HG02981 (cell line): ENCODE results near the gene LSAMP.
A peak's percentile ranks its signal among the peaks of the same experiment; 100 is the strongest.

Source experiments
- ATAC-seq: cut with Tn5 transposase; IDR thresholded peaks from one replicate; pipeline ENCODE4 v1.9.1; 2021; ENCODE audit warnings: mild to moderate bottlenecking, moderate library complexity; ENCODE audit not compliant: unreplicated experiment

Gene LSAMP

DNA sequence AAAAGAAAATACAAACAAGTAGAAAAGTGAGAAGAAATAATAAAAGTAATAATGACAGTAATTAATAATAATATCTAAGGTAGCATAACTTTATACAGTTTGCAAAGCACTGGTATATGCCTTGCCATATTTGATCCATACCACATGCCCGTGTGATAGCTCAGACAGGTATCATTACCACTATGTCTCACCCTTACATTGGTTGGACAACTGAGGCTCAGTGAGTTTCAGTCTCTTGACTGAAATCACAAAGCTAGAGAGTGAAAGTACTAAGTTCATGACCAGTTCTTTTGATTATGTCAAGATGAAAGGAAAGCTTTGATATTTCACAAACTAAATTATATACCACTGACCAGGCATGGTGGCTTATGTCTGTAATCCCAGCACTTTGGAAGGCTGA, 413.1 kb downstream of the LSAMP start:
- no peak for ATAC-seq

DNA sequence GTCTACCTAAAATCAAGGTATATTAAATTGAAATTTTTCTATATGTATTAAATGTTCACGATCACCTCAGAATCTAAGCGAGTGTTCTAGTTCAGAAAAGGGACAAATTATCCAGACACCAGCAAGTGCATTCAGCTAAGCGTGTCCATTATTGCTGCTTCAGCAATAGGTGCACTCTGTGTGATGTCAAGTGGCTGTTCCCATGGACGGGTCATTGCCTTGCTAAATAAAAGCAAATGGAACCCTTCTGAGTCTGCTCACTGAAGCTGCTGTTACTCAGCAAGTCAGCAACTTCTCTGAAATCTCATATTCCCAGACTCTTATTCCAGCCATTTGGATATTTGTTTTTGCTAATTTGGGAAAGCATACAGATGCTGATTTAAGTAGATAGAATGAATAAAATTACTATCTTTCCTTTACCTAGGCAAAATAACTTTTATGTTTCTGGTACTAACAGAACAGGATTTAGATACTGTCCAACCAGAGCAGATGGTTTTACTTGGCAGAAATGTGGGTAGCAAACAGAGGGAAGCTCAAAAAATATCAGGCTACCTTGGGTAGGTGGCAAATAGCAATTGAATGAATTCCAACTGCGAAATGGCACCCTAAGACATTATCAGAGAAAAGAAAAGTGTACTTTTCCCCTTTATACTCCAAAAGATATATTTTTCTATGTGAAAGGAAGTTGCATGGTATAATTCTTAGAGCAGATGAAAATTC, 415.0 kb downstream of the LSAMP start:
- no peak for ATAC-seq

DNA sequence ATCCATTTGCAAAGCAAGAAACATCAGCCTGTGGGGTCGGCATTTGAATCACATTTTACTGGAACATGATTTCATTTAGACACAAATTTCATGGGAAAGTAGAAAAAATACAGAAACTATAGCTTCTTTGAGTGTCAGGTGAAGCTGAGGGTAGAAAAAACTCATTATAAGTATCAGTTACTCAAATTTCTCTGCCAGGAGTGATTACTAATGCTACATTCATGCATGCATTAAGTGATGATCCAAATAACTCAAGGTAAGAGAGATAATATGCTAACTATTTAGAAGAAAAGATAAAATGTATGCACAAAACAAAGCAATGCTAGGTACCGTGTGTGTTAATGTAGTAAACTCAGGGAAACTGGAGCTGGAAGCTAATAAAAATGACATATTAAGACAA, 416.0 kb downstream of the LSAMP start:
- ATAC-seq: no peak

DNA sequence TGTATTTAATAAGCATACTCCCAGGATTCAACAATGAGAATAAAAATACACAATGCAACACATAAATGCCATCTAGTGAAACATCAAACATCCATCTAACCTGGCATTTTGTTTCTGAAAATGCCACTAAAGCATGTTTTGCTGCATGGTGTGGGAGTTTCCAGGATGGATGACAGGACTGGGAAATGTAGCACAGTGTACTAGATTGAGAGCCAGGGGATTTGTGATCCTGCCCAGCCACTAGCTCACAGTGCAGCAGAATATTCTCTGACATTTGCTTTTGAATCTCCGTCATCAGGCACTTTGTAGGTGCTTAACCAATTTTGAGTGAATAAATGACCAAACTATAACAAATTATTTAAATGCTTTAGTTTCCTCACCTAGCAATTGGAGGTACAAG, 417.1 kb downstream of the LSAMP start:
- no peak for ATAC-seq

DNA sequence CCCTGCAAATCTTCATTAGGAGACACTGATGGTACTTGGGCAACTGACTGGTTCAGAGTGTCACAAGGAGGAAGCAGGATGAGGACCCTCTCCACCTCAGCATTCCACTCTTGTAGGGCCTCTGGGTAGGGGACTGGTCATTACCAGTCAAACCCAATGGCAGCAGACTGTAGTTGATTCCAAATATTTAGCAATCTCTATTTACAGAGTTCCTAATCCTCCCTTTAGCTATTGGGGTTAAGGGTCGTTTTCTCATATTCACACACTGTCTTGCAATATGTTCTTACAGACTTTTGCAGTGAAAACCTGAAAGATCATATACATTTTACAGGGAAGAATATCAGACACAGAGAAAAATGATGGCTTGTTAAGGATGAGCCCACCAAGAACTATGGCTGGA, 424.3 kb downstream of the LSAMP start:
- ATAC-seq: no peak

DNA sequence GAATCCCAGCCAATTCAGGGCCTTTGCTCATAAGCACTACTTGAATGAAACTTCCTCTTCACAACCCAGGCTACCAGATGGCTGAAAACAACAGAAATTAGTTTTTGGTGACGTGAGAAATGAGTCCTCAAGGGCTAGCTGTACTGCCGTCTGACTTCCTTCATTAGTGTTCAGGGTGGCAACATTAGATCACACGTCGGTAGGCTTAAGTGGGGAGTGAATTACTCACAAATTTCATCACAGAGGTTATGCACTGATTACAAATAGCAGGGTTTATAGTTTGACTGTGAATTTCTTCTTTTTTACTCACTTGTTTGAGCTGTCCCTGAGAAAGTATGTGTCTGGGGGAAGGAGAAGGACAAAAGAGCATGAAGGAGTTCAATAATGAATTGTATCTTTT, 424.8 kb downstream of the LSAMP start:
- no peak for ATAC-seq

DNA sequence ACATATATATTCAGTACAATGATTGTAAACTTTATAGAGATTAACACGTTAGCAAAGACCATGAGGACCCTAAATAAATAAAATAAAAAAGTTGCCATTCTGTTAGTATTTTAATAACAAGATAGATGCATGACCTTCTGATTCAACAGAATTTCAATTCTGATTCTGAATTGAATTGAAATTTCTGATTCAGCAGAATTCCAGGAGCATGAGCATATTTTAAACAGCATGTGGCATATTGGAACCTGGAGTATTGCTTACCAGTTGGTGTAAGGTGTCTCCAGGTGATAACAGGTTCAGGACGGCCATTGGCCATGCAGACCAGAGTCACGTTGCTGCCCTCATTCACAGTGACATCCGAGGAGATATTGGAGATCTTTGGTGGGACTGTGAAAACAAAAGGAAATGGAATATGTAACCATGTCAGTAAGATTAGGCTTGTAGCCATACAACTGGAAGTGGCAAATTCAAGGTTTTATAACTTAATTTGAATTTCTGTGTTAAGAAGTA, 426.0 kb downstream of the LSAMP start:
- no peak for ATAC-seq

DNA sequence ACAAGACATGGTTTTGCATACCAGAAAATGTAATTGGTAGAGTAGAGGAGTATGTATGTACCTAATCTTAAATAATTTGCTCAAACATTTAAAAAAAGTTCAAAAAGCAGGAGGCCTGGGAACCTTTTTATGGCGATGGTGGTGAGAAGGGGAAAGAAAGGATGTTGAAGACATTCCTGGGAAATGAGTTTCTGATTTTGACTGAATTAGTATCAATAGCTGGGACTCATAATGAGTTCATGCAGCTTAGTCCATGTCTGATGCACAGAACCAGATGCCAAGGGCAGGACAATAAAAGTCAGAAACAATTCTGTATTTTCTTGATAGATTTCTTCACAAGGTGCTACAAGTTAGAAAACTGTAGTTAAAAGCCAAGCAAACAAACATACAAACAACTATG, 426.6 kb downstream of the LSAMP start:
- ATAC-seq: no peak

DNA sequence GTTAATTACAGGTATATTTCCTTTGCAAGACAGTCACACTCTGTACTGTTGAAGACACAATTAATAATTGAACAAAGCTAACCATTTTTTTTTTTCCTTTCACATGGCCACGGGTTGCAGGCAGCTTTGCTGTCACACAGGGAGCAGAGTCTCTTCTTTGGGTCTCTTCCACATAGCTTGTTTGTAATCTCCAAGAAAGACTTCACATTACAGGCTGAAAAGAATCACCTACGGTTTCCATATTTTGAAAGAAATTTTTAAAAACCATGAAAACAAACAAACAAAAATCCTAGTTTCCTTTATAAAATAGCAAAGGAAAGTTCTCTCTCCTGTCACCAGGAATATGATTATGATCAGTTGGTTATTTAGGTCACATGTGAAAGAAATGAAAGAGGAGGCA, 429.4 kb downstream of the LSAMP start:
- no peak for ATAC-seq

DNA sequence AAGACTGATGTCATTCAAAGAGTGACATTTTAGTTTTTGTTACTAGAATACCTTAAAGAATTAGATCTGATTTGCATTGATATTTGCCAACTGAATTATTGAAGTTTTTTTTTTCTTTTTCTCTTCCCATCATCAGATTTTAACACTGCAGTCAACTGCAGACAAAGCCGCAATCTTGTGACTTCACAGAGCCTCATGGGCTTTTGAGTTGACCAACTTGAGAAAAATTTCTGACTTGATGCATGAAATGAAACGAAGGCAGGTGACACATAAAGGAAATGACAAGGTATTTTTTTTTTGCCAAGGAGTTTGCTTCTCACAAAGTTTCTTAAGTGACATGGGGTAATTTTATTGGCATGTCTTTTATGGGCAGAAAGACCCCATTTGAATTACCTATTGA, 438.3 kb downstream of the LSAMP start:
- no peak for ATAC-seq

DNA sequence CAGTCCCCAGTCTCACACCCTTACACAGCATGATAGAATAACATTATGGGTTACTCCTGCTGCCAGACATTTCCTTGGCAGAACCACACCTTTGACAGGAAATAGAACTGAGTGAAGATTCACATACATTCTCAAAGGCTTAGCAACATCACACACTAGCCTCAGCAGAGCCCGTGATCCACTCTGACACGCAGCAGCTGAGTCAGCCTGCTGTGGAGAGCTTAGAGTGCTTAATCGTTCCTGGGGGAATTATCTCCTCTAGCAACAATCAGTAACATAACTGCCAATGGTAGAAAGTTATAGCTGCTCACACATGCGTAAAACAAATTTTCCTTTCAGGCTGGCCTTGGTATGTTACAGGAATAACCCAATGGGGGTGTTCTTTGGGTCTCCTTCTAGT, 439.9 kb downstream of the LSAMP start:
- ATAC-seq: no peak

DNA sequence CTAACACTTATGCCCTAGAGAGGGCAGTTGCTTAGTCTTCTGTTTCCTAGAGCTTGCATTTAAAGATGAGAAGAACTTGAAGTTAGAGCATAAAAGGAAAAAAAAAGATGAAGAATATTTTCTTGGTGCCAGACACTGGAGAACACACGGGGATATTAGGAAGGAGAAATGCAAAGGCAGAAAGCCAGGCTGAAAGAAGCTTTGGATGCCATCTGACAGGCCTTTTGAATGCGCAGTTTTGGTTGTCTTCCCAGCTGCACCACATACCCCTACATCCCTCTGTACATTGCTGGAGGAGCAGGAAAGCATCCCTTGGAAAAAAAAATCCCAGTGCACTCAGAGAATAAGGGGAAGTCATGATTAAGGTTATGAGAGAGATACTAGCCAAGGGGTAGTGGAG, 443.1 kb downstream of the LSAMP start:
- no peak for ATAC-seq

DNA sequence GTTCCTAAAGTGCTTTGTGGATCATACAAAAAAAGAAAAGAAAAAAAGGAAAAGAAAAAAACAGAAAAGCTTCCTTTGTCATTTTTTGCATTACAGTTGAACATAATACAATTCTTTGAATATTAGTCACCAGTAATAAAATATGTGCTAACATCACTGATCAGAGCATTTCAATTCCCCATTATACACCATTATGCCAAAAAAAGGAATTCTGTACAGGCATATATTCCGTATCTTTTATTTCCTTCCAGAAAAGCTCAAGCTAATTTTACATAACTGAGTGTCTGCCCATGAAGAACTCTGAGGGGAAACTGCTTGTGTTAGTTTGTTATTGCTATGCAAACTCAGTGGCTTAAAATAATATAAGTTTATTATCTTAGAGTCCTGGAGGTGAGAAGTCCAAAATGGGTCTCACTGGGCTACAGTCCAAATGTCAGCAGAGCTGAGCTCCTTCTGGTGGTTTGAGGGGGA, 444.1 kb downstream of the LSAMP start:
- ATAC-seq: no peak

DNA sequence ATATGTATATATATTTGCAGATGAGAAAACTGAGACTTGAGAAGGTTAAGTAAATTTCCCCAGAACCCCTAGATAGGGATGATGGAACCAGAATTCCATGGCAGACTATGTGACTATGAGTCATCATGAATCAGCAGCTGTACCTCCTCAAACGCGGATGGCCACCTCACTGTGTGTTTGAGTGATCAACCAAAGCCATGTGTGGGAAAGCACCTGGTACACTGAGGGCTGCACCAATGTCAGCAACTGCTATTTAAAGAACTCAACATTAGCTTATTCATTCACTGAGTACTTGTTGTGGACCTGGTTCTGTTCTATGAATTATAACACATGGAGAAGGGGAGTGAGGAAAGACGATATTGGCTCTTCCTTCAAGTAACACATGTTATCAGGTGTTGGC, 445.0 kb downstream of the LSAMP start:
- ATAC-seq: peak; percentile 73

DNA sequence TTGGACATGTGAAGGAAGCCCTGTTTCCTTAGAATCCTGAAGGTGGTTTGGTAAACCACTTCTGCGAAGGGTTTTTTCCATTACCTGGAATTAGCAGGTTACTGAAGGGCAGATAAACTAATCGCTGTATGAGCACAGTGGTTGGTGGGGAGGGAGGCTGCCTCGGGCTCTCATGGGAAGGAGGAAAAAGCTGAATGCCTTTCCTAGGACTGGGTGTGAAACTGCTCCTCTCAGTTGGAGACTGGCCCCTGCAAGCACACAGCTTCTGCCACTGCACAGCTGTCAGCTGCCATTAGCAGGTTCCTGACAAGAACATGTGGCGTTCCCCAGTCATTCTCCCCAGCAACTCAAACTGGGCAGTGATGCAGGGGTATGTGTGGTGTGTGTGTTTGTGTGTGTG, 445.7 kb downstream of the LSAMP start:
- ATAC-seq: no peak

DNA sequence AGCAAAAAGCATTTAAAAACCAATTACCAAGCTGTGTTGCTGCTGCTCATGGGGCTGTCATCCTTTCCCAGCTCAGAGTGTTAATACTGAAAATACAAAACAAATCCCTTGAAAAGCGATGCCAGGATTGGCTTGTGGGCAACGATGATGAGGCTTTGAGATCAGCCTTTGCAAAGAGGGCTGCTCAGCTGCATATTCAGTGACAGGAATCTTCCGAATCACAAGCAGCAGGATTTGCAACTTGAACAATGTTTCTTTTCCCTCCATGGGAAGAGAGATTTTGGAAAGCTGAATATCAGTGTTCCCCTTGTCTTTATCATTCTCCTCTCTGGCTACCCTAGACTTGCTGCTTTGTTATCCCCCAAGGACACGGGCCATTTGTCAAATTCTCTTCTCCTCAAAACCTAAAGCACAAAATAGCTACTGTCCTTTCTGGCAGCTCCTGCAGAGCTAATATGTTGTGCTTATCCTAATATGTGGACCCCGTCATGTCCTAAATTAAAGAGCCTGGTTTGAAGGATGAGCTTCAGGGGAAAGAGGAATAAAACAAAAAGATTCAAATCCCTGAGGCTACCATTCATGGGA, 446.2 kb downstream of the LSAMP start:
- ATAC-seq: no peak

DNA sequence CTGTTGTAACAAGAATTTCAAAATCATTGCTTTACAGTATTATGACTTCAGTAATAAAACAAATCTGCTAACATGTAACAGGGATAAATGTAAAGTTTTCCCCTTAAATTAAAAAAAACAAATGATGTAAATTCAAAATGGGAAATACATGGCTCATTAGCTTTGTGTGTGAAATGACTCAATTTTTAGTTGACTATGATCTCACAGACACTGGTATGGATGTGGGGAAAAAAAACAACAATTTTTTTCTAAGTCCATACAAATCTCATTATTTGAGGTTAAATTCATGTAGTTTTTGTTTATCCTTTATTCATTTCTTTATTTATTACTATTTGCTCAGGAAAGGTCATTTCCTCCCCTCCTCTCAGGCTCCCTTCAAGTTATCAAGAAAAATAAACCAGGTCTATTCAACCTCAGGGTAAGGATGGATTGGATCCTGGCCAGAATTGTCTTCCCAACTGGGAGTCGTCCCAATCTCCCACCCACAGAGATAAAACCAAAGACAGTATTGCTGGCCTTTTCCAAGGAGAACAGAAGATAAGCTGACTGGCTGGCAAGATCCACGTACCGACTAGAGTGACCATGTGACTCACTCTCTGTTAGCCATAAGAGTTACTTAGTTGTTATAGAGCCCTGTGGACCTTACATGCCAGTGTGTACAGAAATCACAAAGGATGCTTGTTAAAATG, 448.7 kb downstream of the LSAMP start:
- no peak for ATAC-seq

DNA sequence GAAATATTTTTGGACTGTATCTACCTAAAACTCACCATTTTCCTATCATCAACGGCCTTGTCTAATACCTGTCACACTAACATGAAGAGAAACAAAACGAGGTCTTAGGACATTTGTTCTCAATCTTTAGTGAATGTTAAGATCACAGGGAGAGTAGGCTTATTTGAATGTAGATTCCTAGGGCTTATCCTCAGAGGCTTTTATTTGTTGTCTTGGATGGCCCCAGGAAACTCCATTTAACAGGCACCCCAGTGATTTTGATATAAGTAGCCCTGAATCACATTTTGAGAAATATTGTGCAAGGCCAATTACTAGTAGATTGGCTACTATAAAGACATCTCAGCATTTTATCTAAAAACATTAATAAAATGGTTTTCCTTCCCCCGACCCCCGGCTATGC, 454.6 kb downstream of the LSAMP start:
- no peak for ATAC-seq

DNA sequence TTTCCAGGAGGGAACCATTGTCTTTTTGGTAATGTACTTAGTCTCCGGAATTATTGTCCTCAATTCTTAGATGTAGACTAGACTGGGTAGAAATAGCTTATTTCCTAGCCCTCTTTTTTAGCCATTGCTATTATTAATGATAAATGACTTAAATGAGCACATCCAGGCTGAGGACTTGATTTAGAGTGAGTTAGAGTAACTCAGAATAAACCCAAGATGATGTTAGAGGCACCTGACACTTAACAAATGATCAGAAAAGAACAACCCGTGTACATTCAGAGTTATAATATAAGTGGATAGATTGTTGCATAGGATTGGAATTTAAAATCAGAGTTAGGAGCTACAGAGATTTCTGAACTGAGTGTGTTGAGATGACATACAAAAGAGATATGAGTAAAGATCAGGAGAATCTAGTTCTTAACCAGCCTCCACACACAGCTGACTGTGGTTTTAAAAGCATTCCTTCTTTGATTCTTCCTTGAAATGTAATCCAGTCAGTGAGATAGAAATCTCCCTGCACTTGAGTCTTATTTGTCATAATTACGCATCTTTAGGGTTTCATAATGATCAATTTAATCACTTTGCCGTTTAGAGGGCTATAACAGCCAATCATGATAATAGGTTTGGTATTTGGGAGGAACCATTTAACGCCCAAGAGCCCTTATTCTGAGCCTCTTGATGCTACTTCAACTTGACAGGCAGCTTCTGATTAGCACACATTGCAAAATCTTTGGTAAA, 455.4 kb downstream of the LSAMP start:
- ATAC-seq: no peak

DNA sequence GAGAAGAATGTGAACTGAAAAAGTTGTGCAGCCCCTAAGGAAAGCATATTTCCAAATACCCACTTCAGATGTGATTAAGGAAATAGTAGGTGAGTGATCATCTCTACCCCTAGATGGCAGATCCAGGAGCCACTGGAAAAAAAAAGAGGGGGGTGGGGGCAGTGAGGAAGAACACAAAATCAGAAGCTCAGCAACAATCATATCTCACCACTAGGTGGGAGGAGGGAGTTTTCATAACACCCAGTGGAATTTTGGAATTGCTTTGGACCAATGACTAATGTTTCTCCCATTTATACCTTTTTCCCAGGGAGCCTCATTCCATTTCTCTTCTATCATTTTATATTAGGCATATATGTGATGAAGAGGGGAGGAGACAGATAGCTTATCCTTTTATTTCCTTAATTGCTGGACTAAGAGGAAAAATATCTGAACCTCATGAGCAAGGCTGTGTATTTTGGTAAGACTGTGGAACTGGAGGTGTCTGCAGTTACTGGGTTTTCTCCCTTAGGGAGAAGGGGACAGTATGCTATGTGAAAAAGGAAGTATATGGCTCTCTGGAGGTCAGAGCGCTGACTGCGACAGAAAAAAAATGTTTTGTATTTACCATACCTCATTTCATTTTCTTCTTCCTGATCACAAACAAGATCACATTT, 458.6 kb downstream of the LSAMP start:
- no peak for ATAC-seq

DNA sequence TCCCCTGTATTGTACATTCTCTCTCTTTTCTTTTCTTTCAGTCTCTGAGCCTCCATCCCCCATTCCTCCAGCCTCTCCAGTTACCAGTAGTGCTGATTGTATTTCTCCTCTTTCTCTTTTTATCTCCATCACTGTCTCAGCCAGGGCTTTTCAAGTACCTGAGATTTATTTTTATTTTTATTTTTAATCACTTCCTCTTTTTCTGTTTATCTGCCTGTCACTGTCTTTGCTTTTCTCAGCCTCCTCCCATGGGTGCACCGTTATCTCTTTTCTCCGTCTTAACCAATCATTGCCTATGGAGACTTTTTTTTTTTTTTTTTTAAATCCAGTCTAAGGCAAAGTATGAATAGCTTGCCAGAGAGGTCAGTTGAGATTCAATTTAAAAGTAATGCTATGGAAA, 462.7 kb downstream of the LSAMP start:
- ATAC-seq: no peak
